Activated T-cell treated with anti-CD3 and anti-CD28 coated beads for 4 hours (primary cell): ENCODE measurements around the gene CHRNA4.

Experiments
- DNase-seq: peaks from one replicate; pipeline ENCODE4 v3.0.0-alpha.2; 2020

CHRNA4 gene

GRCh38 chr20:63362436-63363009 is 1.4 kb upstream of the CHRNA4 start:
- DNase-seq, result no peak

GRCh38 chr20:63361519-63362435 is 628 bp upstream of the CHRNA4 start:
- DNase-seq, result no peak

- DNase-seq, result no peak
These were observed 956 bp downstream of the CHRNA4 start for GRCh38 chr20:63359937-63360849.

- no peak for DNase-seq
These were observed 1.8 kb downstream of the CHRNA4 start for GRCh38 chr20:63359164-63359934.

GRCh38 chr20:63357921-63358905 is 2.9 kb downstream of the CHRNA4 start:
- no peak for DNase-seq

GRCh38 chr20:63356931-63357879 is 3.9 kb downstream of the CHRNA4 start:
- no peak for DNase-seq

GRCh38 chr20:63356511-63356910 is 4.6 kb downstream of the CHRNA4 start:
- no peak for DNase-seq

GRCh38 chr20:63355781-63356295 is 5.3 kb downstream of the CHRNA4 start:
- no peak for DNase-seq

GRCh38 chr20:63354636-63355350 is 6.4 kb downstream of the CHRNA4 start:
- no peak for DNase-seq

- DNase-seq, result no peak
These were observed 8.3 kb downstream of the CHRNA4 start for GRCh38 chr20:63352811-63353221.

- no peak for DNase-seq
These were observed 9.1 kb downstream of the CHRNA4 start for GRCh38 chr20:63351811-63352591.

- no peak for DNase-seq
These were observed 9.8 kb downstream of the CHRNA4 start for GRCh38 chr20:63351326-63351700.

GRCh38 chr20:63350597-63351325 is 10.4 kb downstream of the CHRNA4 start:
- no peak for DNase-seq

GRCh38 chr20:63350196-63350595 is 11.0 kb downstream of the CHRNA4 start:
- DNase-seq, result no peak

- DNase-seq, result no peak
These were observed 11.6 kb downstream of the CHRNA4 start for GRCh38 chr20:63349516-63349895.

- no peak for DNase-seq
These were observed 12.2 kb downstream of the CHRNA4 start for GRCh38 chr20:63348828-63349515.
